ENCODE measurements around the gene CDKN2B-AS1. TPM values are rescaled to one million over a fixed set of nuclear protein-coding genes. Genes with fewer than 3 reads are reported as not detected.

CDKN2B-AS1 gene
- total and polyA plus RNA-seq, 2 experiments from 2014 or later = 0.14 TPM; not detected in 1

DNA sequence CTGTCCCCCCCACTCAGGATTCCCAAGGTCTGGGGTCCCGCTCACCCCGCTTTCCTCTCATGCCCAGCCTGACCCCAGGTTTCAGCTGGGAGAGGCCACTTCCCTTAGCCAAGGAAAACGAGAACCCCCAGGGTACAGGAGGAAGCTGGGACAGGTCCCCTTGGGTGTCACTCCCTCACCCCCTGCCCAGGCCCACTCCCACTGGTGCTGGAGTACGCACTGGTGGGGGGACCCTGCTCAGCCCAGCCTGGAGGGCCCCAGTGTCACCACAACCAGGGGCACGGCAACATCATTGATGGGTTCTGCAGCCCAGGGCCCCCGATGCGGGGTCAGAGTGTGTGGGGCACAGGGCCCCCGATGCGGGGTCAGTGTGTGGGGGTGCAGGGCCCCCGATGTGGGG lies 159.5 kb downstream of the CDKN2B-AS1 start:
- TF ChIP-seq NANOG (IDR thresholded peaks at IDR 0.05; ENCODE audit: borderline replicate concordance) = no peak
- TF ChIP-seq, protein P1, sequence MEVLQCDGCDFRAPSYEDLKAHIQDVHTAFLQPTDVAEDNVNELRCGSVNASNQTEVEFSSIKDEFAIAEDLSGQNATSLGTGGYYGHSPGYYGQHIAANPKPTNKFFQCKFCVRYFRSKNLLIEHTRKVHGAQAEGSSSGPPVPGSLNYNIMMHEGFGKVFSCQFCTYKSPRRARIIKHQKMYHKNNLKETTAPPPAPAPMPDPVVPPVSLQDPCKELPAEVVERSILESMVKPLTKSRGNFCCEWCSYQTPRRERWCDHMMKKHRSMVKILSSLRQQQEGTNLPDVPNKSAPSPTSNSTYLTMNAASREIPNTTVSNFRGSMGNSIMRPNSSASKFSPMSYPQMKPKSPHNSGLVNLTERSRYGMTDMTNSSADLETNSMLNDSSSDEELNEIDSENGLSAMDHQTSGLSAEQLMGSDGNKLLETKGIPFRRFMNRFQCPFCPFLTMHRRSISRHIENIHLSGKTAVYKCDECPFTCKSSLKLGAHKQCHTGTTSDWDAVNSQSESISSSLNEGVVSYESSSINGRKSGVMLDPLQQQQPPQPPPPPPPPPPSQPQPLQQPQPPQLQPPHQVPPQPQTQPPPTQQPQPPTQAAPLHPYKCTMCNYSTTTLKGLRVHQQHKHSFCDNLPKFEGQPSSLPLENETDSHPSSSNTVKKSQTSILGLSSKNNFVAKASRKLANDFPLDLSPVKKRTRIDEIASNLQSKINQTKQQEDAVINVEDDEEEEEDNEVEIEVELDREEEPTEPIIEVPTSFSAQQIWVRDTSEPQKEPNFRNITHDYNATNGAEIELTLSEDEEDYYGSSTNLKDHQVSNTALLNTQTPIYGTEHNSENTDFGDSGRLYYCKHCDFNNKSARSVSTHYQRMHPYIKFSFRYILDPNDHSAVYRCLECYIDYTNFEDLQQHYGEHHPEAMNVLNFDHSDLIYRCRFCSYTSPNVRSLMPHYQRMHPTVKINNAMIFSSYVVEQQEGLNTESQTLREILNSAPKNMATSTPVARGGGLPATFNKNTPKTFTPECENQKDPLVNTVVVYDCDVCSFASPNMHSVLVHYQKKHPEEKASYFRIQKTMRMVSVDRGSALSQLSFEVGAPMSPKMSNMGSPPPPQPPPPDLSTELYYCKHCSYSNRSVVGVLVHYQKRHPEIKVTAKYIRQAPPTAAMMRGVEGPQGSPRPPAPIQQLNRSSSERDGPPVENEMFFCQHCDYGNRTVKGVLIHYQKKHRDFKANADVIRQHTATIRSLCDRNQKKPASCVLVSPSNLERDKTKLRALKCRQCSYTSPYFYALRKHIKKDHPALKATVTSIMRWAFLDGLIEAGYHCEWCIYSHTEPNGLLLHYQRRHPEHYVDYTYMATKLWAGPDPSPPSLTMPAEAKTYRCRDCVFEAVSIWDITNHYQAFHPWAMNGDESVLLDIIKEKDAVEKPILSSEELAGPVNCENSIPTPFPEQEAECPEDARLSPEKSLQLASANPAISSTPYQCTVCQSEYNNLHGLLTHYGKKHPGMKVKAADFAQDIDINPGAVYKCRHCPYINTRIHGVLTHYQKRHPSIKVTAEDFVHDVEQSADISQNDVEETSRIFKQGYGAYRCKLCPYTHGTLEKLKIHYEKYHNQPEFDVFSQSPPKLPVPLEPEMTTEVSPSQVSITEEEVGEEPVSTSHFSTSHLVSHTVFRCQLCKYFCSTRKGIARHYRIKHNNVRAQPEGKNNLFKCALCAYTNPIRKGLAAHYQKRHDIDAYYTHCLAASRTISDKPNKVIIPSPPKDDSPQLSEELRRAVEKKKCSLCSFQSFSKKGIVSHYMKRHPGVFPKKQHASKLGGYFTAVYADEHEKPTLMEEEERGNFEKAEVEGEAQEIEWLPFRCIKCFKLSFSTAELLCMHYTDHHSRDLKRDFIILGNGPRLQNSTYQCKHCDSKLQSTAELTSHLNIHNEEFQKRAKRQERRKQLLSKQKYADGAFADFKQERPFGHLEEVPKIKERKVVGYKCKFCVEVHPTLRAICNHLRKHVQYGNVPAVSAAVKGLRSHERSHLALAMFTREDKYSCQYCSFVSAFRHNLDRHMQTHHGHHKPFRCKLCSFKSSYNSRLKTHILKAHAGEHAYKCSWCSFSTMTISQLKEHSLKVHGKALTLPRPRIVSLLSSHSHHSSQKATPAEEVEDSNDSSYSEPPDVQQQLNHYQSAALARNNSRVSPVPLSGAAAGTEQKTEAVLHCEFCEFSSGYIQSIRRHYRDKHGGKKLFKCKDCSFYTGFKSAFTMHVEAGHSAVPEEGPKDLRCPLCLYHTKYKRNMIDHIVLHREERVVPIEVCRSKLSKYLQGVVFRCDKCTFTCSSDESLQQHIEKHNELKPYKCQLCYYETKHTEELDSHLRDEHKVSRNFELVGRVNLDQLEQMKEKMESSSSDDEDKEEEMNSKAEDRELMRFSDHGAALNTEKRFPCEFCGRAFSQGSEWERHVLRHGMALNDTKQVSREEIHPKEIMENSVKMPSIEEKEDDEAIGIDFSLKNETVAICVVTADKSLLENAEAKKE (CRISPR knock-in tag; IDR thresholded peaks at IDR 0.05) = no peak
- TF ChIP-seq POLR2AphosphoS5 (IDR thresholded peaks at IDR 0.05; ENCODE audit: low read depth) = no peak
- no peak for TF ChIP-seq EZH2 (IDR thresholded peaks at IDR 0.05; ENCODE audit: low read depth, unreplicated experiment)
- TF ChIP-seq CREB1 (CRISPR knock-in tag; IDR thresholded peaks at IDR 0.05; ENCODE audit: low read depth) = no peak
- TF ChIP-seq ZNF331 (CRISPR knock-in tag; IDR thresholded peaks at IDR 0.05; ENCODE audit: low read depth) = no peak
- TF ChIP-seq, protein P2, sequence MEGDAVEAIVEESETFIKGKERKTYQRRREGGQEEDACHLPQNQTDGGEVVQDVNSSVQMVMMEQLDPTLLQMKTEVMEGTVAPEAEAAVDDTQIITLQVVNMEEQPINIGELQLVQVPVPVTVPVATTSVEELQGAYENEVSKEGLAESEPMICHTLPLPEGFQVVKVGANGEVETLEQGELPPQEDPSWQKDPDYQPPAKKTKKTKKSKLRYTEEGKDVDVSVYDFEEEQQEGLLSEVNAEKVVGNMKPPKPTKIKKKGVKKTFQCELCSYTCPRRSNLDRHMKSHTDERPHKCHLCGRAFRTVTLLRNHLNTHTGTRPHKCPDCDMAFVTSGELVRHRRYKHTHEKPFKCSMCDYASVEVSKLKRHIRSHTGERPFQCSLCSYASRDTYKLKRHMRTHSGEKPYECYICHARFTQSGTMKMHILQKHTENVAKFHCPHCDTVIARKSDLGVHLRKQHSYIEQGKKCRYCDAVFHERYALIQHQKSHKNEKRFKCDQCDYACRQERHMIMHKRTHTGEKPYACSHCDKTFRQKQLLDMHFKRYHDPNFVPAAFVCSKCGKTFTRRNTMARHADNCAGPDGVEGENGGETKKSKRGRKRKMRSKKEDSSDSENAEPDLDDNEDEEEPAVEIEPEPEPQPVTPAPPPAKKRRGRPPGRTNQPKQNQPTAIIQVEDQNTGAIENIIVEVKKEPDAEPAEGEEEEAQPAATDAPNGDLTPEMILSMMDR (conservative IDR thresholded peaks at IDR 0.05; ENCODE audit: low read depth in 2 of 2) = no peak
- no peak for TF ChIP-seq STAT1 (IDR thresholded peaks at IDR 0.05; ENCODE audit: unreplicated experiment)
- TF ChIP-seq, protein P3, sequence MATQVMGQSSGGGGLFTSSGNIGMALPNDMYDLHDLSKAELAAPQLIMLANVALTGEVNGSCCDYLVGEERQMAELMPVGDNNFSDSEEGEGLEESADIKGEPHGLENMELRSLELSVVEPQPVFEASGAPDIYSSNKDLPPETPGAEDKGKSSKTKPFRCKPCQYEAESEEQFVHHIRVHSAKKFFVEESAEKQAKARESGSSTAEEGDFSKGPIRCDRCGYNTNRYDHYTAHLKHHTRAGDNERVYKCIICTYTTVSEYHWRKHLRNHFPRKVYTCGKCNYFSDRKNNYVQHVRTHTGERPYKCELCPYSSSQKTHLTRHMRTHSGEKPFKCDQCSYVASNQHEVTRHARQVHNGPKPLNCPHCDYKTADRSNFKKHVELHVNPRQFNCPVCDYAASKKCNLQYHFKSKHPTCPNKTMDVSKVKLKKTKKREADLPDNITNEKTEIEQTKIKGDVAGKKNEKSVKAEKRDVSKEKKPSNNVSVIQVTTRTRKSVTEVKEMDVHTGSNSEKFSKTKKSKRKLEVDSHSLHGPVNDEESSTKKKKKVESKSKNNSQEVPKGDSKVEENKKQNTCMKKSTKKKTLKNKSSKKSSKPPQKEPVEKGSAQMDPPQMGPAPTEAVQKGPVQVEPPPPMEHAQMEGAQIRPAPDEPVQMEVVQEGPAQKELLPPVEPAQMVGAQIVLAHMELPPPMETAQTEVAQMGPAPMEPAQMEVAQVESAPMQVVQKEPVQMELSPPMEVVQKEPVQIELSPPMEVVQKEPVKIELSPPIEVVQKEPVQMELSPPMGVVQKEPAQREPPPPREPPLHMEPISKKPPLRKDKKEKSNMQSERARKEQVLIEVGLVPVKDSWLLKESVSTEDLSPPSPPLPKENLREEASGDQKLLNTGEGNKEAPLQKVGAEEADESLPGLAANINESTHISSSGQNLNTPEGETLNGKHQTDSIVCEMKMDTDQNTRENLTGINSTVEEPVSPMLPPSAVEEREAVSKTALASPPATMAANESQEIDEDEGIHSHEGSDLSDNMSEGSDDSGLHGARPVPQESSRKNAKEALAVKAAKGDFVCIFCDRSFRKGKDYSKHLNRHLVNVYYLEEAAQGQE (IDR thresholded peaks at IDR 0.05; ENCODE audit: unreplicated experiment) = no peak
- TF ChIP-seq, protein P4, sequence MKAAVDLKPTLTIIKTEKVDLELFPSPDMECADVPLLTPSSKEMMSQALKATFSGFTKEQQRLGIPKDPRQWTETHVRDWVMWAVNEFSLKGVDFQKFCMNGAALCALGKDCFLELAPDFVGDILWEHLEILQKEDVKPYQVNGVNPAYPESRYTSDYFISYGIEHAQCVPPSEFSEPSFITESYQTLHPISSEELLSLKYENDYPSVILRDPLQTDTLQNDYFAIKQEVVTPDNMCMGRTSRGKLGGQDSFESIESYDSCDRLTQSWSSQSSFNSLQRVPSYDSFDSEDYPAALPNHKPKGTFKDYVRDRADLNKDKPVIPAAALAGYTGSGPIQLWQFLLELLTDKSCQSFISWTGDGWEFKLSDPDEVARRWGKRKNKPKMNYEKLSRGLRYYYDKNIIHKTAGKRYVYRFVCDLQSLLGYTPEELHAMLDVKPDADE (IDR thresholded peaks at IDR 0.05) = no peak
- no peak for TF ChIP-seq EZH2phosphoT487 (IDR thresholded peaks at IDR 0.05; ENCODE audit: unreplicated experiment)
- no peak for TF ChIP-seq ZNF114 (CRISPR knock-in tag; IDR thresholded peaks at IDR 0.05)
- TF ChIP-seq JUNB (IDR thresholded peaks at IDR 0.05; ENCODE audit: unreplicated experiment) = no peak
- Mint-ChIP-seq H3K36me3 (ENCODE audit: low read depth) (no peaks in the 10 kb centered on the region), H3K4me1 (no peaks in the 10 kb centered on the region), H3K27ac (no peak overlapping the region), H3K9me3 (no peaks in the 10 kb centered on the region), H3K27me3 (ENCODE audit: insufficient read depth, low read depth, poor library complexity) (peaks cover 2% of the 10 kb centered on the region), H3K4me3 (no peak overlapping the region)
- Histone ChIP-seq H2AFZ (no peak overlapping the region), H3K9me2 (ENCODE audit: insufficient read depth) (no peaks in the 10 kb centered on the region), H3K4me2 (no peak overlapping the region), H3K79me2 (replicated peaks; ENCODE audit: insufficient read depth) (no peaks in the 10 kb centered on the region), H3F3A (replicated peaks; ENCODE audit: low read depth) (no peaks in the 10 kb centered on the region), H3K4me1 (ENCODE audit: insufficient read depth) (no peaks in the 10 kb centered on the region), H3K27ac (ENCODE audit: low read depth) (no peak overlapping the region), H3K27me3 (ENCODE audit: insufficient read depth) (no peaks in the 10 kb centered on the region), H3K4me3 (no peak overlapping the region), H4K20me1 (replicated peaks; ENCODE audit: insufficient read depth) (no peaks in the 10 kb centered on the region), H3K36me3 (ENCODE audit: insufficient read depth) (no peaks in the 10 kb centered on the region)
- DNase-seq (ENCODE audit: low spot score) (no peak), ATAC-seq (no peak)

Data from GM23338 (cell line).